CD4-positive, alpha-beta T cell treated with Interleukin-10 for 1 hour (primary cell): ENCODE data around the gene SASH3.
A peak's percentile ranks its signal among the peaks of the same experiment; 100 is the strongest.
"Not testable (repeated sequence)": the region's sequence is repeated elsewhere in the genome, so short reads cannot be mapped to it uniquely, and the experiment has no call there.

Source experiments
- DNase-seq: peaks from one replicate; pipeline ENCODE4 v3.0.0-alpha.2; 2020

The SASH3 gene

DNA sequence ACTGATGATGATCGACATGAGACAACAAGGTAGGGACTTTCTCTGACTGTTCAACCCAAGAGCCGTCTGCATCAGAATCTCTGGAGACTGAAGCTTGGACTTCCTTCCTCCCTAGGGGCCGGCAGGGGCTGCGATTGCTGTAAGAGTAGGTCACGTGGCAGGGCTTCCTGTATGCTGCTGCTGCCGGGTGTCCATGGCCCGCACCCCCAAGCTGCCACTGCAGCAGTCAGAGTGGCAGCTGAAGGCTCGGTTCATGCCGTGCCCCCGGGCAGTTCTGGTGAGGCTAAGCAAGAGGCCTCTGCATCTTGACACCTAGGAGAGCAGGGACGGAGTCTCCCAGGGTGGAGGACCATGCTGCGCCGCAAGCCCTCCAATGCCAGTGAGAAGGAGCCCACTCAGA lies at the start of gene SASH3:
Gene SASH3, plus strand, starts transcription at position 203 of the 400 bp plus-strand sequence. Its CDS starts 149 bp downstream, at position 352.
- peak; percentile 79 for DNase-seq

GRCh38 chrX:129731228-129731627 lies 48.5 kb upstream of the SASH3 start:
- no peak for DNase-seq

DNA sequence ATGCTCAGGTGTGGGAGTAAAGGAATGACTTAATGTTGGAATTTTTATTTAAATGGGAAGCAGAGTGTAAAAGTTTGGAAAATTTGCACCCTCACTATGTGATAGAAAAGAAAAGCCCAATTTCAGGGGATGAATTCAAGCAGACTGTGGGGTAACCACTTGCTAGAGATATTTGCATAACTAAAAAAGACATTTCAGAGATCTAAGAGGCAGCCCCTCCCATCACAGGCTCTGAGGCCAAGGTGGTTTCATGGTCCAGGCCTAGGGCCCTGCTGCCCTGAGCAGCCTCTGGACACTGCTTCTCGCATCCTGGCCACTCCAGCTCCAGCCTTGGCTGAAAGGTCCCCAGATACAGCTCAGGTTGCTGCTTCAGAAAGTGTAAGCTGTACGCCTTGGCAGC lies 46.9 kb upstream of the SASH3 start:
- DNase-seq, result no peak

DNA sequence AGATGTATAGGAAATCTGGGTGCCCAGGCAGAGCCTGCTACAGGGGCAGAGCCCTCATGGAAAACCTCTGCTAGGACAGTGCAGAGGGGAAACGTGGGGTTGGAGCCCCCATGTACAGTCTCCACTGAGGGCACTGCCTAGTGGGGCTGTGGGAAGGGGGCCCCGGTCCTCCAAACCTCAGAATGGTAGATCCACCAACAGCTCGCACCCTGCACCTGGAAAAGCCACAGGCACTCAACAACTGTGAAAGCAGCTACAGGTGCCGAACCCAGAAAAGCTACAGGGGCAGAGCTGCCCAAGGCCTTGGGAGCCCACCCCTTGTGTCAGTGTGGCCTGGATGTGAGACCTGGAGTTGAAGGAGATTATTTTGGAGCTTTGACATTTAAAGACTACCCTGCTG lies 46.4 kb upstream of the SASH3 start:
- DNase-seq, result no peak

DNA sequence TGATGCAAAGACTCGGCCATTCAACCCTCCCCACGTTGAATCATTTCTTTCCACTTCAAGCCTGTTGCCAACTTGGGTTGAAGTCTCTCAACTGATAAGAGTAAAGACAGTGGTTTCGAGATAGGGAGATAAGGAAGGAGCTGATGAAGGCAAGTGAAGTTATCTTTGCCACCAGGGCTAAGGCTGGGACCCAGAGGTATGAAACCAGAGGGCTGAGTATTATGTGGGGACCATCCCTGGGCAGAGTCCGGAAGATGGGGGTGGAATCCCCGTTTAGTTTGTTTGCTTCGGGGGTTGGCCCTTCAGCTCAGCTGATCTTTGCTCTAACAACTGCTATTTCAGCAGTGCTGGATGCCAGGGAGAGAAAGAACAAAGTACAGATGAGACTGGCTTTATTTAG lies 43.3 kb upstream of the SASH3 start:
- peak; percentile 29 for DNase-seq

DNA sequence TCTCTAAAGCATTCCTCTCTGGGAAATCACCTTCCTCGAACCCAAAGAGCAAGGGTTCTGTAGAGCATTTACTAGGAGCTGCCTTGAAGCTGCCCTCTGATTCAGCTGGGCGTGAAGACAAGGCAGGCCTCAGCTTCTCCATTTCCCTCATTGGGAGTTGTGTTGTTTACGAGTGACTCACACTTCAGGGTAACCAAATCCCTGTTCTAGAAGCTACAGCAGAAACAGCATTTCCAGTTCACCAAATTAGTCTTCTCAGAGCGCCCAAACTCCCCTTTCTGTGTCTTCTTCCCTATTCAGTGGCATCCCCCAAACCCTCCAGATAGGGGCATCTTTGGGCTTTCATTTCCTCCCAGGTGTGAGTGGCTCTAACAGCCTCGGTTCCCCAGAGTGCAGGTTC lies 41.8 kb upstream of the SASH3 start:
- DNase-seq, result no peak

GRCh38 chrX:129738466-129739308 lies 41.1 kb upstream of the SASH3 start, which contains the start of gene XPNPEP2:
TSS of gene XPNPEP2 (plus strand) at chrX:129738979. CDS start at chrX:129739214, 235 bp downstream.
- no peak for DNase-seq

GRCh38 chrX:129739578-129739977 lies 40.2 kb upstream of the SASH3 start:
- DNase-seq, result no peak

- no peak for DNase-seq
Measured at GRCh38 chrX:129741880-129742758, 37.6 kb upstream of the SASH3 start.

GRCh38 chrX:129742759-129743152 lies 37.0 kb upstream of the SASH3 start:
- DNase-seq, result not testable (repeated sequence)

DNA sequence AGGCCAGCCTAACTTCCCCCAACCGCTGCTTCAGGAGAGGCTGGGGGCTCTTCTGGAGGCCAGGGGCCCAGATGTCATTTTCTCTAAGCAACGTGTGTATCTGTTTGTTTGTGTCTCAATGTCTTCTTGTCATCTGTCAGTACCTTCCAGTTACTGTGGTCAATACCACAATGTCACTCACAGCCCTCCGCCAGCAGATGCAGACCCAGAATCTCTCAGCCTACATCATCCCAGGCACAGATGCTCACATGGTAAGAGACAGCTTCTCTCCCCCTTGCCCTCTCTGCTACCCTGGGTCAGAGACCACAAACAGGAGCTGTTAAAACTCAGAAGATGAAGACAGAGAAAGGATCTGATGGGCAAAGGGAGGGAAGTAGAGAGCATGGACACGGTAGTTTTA lies 35.9 kb upstream of the SASH3 start:
- DNase-seq, result no peak

DNA sequence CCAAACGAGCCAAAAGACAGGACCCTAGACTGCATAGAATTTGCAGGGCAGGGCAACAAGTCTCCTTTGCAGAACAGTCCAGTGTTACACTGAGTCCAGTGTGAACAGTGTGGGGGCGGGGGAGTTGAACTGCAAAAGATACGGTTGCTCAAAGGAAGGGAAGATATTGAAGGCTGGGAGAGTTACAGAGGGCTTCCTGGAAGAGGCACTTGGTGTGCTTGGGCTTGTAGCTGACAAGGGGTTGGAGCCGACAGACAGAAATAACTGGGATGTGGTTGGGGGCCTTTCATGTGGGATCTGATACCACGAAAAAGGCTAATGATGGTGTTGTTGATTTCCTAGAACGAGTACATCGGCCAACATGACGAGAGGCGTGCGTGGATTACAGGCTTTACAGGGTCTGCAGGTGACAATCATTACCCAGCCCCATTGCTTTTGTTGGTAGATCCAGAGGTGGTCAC lies 34.9 kb upstream of the SASH3 start:
- peak; percentile 38 for DNase-seq

DNA sequence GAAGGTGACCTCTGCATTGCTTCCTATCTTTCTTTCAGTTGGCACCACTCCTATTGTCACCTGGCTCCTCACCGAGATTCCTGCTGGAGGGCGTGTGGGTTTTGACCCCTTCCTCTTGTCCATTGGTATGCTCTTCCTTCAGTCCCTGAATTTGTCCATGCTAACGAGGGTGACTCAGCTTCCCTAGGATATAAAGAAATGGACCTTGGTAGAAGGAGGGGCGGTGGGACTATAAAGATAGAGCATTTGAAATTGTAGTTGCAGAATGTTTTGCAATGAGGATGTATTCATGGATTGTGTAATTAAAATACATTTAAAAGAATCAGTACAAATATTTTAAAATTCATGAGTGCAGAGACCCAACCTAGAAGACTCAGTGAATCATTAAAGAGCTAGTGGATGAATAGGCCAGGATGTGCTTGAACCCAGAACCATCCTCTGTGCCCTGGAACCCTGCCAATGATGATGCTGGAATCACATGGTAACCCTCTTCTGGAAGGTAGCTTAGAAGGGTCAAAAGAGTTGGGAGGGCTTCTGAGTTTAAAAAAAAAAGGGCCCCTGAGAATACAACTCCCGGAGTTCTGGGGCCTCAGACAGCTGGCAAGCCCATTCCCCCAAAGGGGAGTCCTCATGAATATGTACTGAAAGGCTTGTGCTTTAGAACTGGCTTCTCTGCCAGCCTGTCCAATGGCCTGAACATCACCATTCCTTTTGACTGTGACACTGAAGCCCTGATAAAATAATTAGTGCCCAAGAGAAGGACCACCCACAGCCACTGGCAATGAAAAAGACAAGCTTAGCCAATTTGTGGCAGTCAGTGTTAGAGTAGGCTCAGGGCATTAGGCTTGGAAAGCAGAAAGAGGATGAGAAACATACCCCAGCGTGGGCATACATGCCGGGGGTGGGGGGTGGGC lies 32.9 kb upstream of the SASH3 start:
- no peak for DNase-seq

- DNase-seq, result no peak
Measured at GRCh38 chrX:129747533-129747932, 32.2 kb upstream of the SASH3 start.

DNA sequence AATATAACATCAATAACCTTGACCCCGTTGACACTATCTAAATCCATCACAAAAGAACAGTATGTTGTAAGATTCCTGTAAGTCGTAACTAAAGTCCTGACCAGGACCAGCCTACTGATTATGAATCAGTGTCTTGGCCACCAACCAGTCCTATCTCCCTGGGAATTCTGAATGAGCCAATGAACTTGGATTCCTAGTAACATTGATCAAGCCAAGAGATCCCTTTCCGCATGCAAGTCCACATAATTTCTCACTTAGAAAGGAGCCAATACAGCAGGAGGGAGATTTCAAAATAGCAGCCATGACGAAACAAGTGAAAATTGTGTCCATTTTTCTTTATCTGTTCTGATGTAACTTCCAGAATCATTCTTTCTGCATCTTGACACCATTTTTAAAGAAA lies 31.4 kb upstream of the SASH3 start:
- no peak for DNase-seq

DNA sequence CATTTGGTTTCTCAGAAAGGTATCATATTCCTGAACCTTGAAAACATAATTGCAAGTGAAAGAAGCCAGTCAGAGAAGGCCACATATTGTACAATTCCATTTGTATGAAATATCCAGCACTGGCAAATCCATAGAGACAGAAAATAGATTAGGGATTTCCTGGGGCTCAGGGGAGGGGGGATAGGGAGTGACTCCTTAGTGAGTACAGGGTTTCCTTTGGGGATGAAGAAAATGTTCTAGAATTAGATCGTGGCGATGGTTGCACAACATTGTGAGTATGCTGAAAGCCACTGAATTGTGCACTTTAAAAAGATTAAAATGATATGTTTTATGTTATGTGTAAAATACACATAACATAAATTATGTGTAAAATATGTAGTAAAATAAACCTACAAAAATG lies 30.7 kb upstream of the SASH3 start:
- DNase-seq, result no peak

GRCh38 chrX:129750971-129751370 lies 28.8 kb upstream of the SASH3 start:
- no peak for DNase-seq

GRCh38 chrX:129754056-129755024 lies 25.4 kb upstream of the SASH3 start:
- DNase-seq, result no peak

DNA sequence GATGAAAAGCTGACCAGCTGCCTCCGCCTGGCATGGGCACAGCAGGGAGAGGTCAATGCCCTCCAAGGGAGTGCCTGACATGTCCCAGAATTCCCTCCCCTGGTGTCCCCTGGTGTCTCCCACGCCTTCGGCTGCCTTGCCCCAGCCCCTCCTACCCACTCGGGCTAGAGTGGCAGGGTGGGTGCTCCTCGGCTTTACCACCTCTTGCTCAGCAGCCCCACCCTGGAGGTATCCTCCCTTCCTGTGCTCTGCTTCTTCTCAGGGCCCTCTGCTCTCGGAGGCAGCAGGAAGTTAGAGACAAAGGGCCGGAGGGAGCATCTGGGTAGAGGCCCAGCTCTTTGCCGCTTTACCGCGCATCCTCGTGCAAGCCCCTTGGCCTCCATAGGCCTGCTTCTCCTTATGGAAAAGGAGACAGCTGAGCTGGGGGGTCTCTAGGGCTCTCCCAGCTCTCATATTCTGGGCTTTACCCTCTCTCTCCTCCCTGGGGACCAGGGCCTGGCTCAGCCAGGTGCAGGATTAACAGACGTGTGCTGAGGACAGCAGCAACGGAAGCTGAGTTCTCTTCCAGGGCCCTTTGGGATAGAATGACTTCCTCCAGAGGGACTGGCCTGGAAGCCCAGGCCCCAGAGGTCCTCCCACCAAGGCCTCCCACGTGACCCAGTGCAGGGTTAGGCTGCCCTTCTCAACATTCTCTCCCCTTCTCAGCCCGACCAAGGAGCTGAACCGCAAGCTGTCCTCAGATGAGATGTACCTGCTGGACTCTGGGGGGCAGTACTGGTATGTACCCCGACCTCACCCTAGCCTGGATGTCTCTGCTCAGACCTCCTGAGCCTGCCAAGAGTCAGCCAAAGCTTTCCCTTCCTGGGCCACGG lies 23.7 kb upstream of the SASH3 start:
- peak; percentile 42 for DNase-seq

- peak; percentile 63 for DNase-seq
Measured at GRCh38 chrX:129759576-129760061, 20.1 kb upstream of the SASH3 start.
